Activated naive CD4-positive, alpha-beta T cell treated with anti-CD3 and anti-CD28 coated beads, Interleukin-2, amount 50 U/mL, for 72 hours (primary cell): ENCODE results near the gene APC2. TPM values are rescaled to one million over a fixed set of nuclear protein-coding genes. Genes with fewer than 3 reads are reported as not detected.
"Not testable (repeated sequence)": the region's sequence is repeated elsewhere in the genome, so short reads cannot be mapped to it uniquely, and the experiment has no call there.

Experiments used
- ATAC-seq, 2 donors: fragments of 150-1000 bp; cut with Tn5 transposase; 2 replicates each; pipeline ENCODE4 v1.10.0; 2021; ENCODE audit warnings: mild to moderate bottlenecking in 2 of 2, moderate library complexity in 2 of 2
- DNase-seq, 2 donors: peaks; one replicate each; pipeline ENCODE4 v3.0.0; 2021 to 2022; ENCODE audit warnings: low spot score in 2 of 2
- H3K27ac Mint-ChIP-seq, 2 donors: one replicate each; pipeline ENCODE4 v1.8.0; 2022; ENCODE audit warnings: mild to moderate bottlenecking in 2 of 2, mixed read lengths in 2 of 2
- H3K36me3 Mint-ChIP-seq, 2 donors: one replicate each; pipeline ENCODE4 v1.8.0; 2022; ENCODE audit warnings: mixed read lengths in 2 of 2
- H3K9me3 Mint-ChIP-seq, 2 donors: one replicate each; pipeline ENCODE4 v1.8.0; 2022; ENCODE audit warnings: mixed read lengths in 2 of 2
- total RNA-seq, 2 donors: library from RNA; stranded (reverse); gene quantifications; one replicate each; pipeline ENCODE4 v1.2.3, GENCODE V29; 2022

APC2 gene
- total RNA-seq, 2 donors from 2014 or later = 0.09 to 0.14 TPM

DNA sequence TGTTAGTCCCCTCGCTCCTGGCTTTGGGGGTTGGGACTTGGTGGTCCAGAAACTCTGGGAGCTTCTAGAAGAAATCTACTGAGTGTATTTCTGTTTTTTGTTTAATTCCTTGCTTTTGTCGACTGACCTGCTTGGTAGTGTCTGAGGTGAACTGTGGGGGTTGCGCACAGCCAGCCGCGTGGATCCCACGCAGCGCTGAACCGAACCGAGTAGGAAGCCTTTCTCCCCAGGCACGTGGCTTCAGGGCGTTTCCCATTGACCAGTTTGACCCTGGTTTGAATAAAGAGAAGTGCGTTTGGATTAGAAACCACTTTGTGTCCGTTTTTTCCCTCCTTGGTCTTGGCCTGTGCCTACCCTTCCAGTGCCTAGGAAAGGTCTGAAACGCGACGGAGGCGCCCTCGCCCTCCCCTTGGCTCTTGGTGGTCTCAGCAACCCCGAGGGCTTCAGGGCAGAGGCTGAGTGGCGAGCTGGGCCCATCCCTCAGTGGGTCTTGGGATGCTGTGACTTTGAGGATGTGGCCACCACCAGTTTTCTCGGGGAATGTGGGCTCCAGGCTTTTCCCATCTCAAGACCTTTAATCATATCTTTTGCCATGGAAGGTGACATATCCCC lies 14.4 kb upstream of the APC2 start:
- DNase-seq = no peak
- no peaks in the 10 kb centered on the region for H3K9me3 Mint-ChIP-seq
- no peak overlapping the region for H3K27ac Mint-ChIP-seq
- H3K36me3 Mint-ChIP-seq = peaks cover 18 to 19% of the 10 kb centered on the region in 2 donors
- no peak for ATAC-seq

DNA sequence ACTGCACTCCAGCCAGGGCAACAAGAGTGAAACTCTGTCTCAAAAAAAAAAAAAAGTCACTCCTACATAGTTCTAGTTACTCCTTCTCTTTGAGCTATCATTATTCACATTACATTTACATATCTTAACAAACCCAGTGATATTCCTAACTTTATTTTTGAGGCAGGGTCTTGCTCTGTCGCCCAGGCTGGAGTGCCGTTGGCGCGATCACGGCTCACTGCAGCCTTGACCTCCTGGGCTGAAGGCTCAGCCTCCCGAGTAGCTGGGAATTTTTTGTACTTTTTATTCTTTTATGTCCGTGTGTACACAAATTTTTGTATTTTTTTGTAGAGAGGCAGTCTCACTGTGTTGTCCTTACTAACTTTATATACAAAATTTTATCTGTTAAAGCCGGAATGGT lies 12.3 kb upstream of the APC2 start:
- H3K9me3 Mint-ChIP-seq = no peaks in the 10 kb centered on the region
- peak overlapping the region; percentile 100 for H3K27ac Mint-ChIP-seq
- peaks cover 24 to 36% of the 10 kb centered on the region in 2 donors for H3K36me3 Mint-ChIP-seq
- DNase-seq = no peak
- no peak for ATAC-seq

DNA sequence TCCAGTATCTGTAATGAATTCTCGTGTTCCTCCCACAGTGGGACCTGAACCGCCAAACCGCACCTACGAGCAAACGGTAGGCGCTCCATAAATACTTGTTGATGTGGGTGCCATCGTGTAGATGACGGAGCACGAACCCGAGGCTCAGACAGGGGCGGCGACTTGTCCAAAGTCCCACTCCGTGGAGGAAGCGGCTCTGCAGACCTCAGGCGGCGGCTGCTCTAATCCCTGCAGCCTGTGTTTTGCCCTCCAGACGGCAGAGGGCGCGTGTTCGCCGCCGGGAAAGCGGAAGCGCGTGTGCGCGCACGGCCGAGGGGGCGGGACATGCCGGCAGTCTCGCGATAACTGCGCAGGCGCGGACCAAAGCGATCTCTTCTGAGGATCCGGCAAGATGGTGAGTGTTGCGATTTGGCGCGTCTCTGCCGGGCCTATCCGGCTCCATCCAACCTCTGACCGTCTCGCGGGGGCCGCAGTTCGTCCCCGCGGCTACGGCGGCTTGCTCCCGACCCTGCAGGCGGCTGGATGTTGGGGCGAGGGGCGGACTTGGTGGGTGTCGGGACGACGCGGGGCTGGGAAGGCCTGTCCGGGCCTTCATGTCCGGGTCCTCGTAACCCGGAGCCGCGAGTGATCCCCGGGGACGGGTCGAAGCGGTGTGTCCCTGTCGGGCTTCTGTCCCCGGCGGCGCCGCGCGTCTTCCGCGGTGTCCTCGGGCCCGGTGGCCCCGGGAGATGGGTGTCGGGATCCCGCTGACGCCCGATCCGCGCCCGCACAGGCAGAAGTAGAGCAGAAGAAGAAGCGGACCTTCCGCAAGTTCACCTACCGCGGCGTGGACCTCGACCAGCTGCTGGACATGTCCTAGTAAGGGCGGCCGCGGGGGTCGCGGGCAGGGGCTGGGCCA lies 11.6 kb upstream of the APC2 start, which contains the start of gene RPS15:
Gene RPS15, plus strand, starts transcription at position 362 of the 898 bp plus-strand sequence. Its CDS starts 30 bp downstream, at position 392.
- H3K36me3 Mint-ChIP-seq = peaks cover 24 to 36% of the 10 kb centered on the region in 2 donors
- ATAC-seq = peak; percentile 87 to 91
- no peaks in the 10 kb centered on the region for H3K9me3 Mint-ChIP-seq

DNA sequence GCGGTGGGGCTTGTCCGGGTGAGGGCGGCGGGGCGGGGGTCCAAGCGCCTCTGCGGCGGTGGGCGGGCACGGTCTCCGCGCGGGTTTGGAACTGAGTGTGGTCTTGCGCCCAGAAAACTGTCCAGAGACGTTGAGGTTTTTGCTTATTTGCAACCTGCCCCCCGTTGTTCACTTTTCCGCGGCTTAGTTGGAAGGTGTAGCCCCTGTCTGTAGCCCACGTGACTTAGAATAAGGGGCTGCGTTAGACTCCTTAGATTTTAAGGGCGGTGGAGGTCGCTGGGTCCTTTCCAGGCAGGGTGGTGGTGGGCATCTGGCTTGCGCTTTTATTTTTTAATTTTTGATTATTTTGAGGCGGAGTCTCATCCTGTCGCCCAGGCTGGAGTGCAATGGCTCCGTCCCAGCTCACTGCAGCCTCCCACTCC lies 11.0 kb upstream of the APC2 start:
- peaks cover 24 to 36% of the 10 kb centered on the region in 2 donors for H3K36me3 Mint-ChIP-seq
- ATAC-seq (peak in 1 of 2 donors; percentile 1), DNase-seq (no peak)
- no peaks in the 10 kb centered on the region for H3K9me3 Mint-ChIP-seq
- peak overlapping the region; percentile 96 to 100 for H3K27ac Mint-ChIP-seq

More for the DNA sequence above, 11.6 kb upstream of the APC2 start, which contains the start of gene RPS15:
- H3K27ac Mint-ChIP-seq = peak within 1 kb of the TSS; percentile 100
- peak; percentile 96 to 97 for DNase-seq

DNA sequence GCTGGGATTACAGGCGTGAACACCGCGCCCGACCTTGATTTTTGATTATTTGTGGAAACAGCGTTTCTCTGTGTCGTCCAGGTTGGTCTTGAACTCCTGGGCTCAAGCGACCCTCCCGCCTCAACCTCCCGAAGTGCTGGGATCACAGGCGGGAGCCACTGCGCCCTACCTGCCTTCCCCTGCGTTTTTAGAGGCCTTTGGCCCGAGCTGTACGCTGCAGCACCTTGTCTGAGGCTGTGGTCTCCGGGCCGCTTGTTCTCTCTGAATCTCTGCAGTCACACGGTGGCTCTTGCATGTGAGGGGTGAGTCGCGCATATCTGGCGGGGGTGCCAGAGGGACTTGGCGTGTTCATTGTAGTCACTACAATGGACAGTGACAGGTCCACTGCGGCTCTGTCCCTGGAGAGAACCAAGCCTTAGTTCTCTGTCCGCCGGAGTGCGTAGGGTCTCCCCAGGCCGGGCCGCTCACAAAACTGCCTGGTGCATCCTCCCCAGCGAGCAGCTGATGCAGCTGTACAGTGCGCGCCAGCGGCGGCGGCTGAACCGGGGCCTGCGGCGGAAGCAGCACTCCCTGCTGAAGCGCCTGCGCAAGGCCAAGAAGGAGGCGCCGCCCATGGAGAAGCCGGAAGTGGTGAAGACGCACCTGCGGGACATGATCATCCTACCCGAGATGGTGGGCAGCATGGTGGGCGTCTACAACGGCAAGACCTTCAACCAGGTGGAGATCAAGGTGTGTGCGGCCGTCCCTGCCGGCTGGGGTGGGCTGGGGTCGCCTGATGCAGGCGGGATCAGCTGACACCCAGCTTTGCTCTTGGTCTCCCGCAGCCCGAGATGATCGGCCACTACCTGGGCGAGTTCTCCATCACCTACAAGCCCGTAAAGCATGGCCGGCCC lies 10.2 kb upstream of the APC2 start:
- DNase-seq, H3K9me3 Mint-ChIP-seq, ATAC-seq: not testable (repeated sequence)
- Mint-ChIP-seq H3K27ac (peak overlapping the region; percentile 96 to 100), H3K36me3 (peaks cover 24 to 36% of the 10 kb centered on the region in 2 donors)

DNA sequence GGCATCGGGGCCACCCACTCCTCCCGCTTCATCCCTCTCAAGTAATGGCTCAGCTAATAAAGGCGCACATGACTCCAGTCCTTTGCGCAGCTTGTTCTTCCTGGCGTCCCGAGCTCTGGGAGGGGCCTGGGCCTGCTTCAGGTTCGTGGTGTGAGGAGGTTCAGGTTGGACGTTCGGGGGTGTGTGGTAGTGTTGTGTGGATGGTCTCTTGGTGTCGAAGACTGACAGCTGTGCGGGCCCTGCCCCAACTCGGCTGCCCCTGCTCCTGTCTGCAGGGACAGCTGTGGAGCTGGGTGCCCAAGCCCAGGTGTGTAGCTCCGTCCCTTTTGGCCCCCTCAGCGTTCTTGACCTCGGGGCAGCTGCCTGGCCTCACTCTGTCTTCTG lies 9.5 kb upstream of the APC2 start:
- Mint-ChIP-seq H3K27ac (peak overlapping the region; percentile 96 to 100), H3K9me3 (no peaks in the 10 kb centered on the region), H3K36me3 (peaks cover 24 to 36% of the 10 kb centered on the region in 2 donors)
- ATAC-seq (no peak), DNase-seq (no peak)

DNA sequence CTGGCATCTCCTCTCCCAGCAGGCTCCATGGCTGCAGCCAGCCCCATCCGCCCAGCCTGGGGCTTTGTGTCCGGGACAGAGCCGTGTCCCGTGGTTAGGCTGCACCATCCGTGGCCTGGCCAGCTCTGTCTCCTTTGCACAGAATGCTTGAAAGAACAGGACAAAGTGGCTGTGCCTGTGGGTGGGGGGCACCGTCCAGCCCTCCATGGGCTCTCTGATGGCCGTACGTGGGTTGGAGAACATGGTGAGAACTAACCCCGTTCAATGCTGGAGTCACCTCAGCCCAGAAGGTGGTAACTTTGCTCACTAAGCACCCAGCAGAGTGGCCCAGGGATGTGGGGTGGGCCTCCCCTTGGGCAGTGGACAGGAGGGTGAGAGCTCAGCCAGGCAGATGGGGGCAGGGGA lies 8.9 kb upstream of the APC2 start:
- no peak for ATAC-seq
- H3K36me3 Mint-ChIP-seq = peaks cover 24 to 36% of the 10 kb centered on the region in 2 donors
- H3K27ac Mint-ChIP-seq = peak overlapping the region; percentile 96 to 100
- no peaks in the 10 kb centered on the region for H3K9me3 Mint-ChIP-seq
- DNase-seq = no peak

DNA sequence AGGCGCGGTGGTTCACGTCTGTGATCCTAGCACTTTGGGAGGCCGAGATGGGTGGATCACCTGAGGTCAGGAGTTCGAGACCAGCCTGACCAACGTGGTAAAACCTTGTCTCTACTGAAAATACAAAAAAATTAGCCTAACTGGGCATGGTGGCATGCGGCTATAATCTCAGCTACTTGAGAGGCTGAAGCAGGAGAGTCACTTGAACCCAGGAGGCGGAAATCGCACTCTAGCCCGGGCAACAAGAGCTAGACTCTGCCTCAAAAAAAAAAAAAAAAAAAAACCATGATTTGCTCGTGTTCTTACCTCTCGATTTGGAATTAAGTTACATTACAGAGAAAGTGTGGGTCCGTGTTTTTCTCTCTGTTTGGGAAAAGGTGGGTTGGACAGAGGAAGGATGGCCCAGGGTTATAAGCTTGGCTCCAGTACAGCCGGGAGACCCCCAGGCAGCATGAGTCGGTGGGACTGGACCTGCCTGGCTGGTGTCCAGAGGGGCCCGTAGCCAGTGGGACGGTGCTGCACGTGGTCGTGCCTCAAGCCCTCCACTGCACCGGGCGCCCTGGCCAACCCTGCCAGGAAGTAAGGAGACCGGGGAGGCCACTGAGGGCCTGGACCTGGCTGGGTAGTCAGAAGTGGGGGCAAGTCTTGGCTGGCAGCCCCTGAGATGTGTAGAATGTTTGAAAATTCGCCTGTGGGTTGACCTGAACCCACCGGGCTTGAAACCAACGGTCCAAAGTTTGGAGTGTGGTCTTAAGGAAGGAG lies 8.1 kb upstream of the APC2 start:
- no peak for DNase-seq
- ATAC-seq = no peak
- peak overlapping the region; percentile 96 to 100 for H3K27ac Mint-ChIP-seq
- no peaks in the 10 kb centered on the region for H3K9me3 Mint-ChIP-seq
- H3K36me3 Mint-ChIP-seq = peaks cover 24 to 36% of the 10 kb centered on the region in 2 donors

DNA sequence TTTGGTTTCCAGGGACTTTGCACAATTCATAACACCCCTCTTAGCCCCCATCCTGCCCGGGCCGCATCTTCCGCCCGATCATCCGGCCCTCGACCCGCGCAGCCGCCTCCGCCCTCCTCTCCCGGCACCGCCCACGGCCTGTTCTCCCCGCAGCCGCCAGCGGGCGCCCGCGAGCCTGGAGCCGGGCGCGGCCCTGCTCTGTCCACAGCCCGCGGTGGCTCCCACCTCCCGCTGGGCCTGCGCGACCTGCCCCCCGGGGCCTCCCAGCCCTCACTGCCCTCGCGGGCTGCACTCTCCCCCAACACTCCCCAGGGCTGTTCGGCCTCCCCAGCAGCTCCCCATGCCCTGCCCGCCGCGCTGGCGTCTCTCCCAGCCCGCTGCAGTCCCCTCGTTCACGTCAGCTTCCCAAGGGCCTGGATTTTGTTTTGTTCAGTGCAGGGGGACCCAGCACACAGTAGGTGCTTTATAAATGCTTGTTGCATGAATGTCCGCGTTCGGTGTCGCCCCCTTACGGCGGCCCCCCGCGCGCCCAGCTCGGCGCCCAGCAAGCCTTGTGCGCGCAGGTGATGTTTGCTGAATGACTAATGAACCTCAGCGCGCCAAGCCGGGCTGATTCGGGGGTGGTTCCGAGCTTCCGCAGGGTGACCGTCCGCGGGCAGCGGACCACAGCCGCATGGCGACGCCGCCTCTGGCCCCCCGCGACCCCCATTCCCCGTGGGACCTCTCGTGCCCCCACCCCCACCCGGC lies 4.6 kb upstream of the APC2 start:
- ATAC-seq (peak; percentile 71 to 88), DNase-seq (peak; percentile 81 to 91)
- no peaks in the 10 kb centered on the region for H3K9me3 Mint-ChIP-seq
- peaks cover 9 to 18% of the 10 kb centered on the region in 2 donors for H3K36me3 Mint-ChIP-seq
- H3K27ac Mint-ChIP-seq = peak overlapping the region in 1 of 2 donors; percentile 74

DNA sequence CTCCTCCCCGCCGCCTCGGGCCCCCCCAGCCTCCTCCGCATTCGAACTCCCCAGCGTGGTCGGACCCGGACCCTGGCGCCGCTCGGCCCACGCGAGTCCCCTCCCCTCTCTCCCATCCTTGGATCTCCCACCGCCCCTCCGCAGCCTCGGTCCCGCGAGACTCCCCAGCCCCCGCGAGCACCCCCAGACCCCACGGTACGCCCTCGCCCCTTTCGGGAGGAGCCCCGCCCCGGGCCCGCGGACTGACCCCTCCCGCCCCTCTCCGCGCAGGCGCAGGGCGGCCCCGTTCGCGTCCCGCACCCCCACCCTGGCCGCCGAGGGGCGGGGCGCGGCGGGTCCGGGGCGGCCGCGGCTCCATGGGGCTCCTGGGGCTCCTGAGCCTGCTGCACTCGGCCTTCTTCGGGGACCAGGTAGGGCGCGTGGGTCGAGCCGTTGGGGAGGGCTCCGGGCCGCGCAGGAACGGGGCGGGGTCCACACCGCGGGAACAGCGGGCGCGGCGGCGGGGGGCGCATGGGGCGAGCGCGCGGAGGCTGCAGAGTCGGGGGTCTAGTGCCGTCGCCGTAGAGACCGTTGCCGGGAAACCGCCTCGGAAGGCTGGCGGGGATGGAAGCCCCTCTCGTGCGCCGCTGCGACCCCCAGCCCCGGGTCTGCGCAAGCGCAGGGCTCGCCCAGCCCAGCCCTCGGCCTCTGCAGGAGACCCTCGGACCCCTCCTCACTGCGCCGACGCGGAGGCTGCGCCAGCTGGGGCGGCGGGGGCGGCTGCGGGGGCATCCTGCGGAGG lies 3.8 kb upstream of the APC2 start:
- H3K36me3 Mint-ChIP-seq = peaks cover 7 to 10% of the 10 kb centered on the region in 2 donors
- no peak for DNase-seq

DNA sequence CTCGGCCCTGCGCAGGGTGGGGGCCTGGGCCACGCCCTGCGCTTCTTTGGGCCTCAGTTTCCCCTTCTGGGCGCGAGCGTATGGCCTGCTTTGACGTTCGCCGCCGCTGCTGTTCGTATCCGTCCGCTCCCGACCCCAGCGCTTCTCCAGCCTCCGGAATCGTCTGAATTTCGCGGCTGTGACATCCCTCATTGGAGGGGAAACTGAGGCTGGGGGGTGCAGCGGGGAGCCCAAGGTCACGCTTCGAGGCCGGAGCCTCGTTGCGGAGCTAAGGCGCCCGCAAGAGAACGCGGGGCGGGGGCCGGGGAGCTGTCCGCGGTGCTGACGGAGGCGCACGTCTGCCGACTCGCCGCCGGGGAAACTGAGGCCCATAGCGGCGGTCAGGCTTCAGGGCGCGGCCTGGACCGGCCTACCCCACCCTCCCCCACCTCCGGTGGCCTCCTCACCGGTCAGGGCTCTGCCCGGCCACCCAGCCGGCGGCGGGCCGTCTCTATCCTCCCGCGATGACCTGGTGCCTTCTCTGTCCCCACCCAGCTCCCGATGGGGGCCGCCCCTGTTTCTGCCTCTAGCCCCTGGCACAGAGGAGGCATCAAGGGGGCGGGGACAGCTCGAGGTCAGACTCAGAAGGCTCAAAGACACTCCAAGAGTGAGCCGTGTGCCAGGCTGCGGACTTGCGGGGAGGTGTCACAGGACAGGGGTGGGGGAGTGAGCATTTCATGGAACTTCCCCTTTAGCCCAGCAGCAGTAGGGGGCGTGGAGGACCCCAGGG lies 3.0 kb upstream of the APC2 start:
- Mint-ChIP-seq H3K27ac (no peak overlapping the region), H3K36me3 (peaks cover 2 to 7% of the 10 kb centered on the region in 2 donors), H3K9me3 (no peaks in the 10 kb centered on the region)
- ATAC-seq (no peak), DNase-seq (no peak)

More for the DNA sequence above, 3.8 kb upstream of the APC2 start:
- Mint-ChIP-seq H3K27ac (no peak overlapping the region), H3K9me3 (no peaks in the 10 kb centered on the region)
- ATAC-seq = peak in 1 of 2 donors; percentile 10

DNA sequence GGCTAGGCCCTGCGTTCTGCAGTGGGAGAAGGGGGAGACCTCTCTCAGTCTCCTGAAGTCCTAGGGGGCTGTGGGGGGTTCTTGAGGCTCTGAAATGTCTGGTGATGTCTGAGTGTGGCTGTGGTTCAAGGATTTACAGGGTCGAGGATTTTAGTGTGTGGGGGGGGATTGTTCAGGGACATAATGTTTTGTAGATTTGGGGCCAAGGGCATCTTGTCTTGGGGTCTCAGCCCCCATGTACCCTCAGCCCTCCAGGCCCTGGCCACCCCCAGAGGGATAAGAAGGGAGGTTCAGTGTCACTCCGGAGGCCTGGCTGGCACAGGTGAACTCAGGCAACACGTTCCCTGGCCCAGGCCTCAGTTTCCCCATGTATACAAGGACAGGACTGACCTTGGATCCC lies 2.4 kb upstream of the APC2 start:
- Mint-ChIP-seq H3K27ac (no peak overlapping the region), H3K9me3 (no peaks in the 10 kb centered on the region), H3K36me3 (peaks cover 0 to 7% of the 10 kb centered on the region in 2 donors)
- ATAC-seq (no peak), DNase-seq (no peak)

DNA sequence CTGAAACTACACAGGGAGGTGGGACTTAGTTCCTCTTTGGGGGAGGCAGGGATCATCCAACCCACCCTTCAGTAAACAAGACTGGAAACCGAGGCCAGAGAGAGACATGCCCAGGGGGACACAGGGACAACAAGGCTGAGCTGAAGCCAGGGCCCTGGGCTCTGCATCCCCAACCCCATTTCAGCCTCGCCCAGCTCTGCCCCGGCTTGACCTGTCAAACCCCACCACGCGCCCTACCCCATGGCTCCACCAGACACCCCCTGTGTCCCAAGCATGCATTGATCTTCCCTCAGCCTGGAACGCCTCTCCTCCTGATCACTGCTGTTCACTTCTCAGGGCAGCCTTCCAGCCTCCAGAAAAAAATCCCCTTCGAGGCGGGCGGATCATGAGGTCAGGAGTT lies 2.0 kb upstream of the APC2 start:
- Mint-ChIP-seq H3K27ac (no peak overlapping the region), H3K9me3 (no peaks in the 10 kb centered on the region), H3K36me3 (peaks cover 0 to 7% of the 10 kb centered on the region in 2 donors)
- ATAC-seq (no peak), DNase-seq (no peak)
